Large intestine (tissue), 12 donors: ENCODE data around the gene TSPAN2. TPM values are rescaled to one million over a fixed set of nuclear protein-coding genes. Genes with fewer than 3 reads are reported as not detected.

ENCODE experiments used
- DNase-seq, 2 donors: peaks; one replicate each; pipeline versions ENCODE4 v3.0.0 to v3.0.0-alpha.2; 2013
- H3K27ac ChIP-seq: one replicate; pipeline ENCODE4 v1.5.1; 2013; ENCODE audit warnings: low read length
- H3K27me3 ChIP-seq: 2 replicates; pipeline ENCODE4 v1.6.1; 2013; ENCODE audit warnings: low read length; ENCODE audit not compliant: control insufficient read depth, insufficient read depth
- H3K36me3 ChIP-seq: 2 replicates; pipeline ENCODE4 v1.6.1; 2013; ENCODE audit warnings: low read length; ENCODE audit not compliant: control insufficient read depth, insufficient read depth
- H3K4me1 ChIP-seq: one replicate; pipeline ENCODE4 v1.6.1; 2013; ENCODE audit warnings: low read length; ENCODE audit not compliant: control insufficient read depth, insufficient read depth
- H3K4me3 ChIP-seq: one replicate; pipeline ENCODE4 v1.5.1; 2013; ENCODE audit warnings: low read length
- H3K9me3 ChIP-seq: one replicate; pipeline ENCODE4 v1.6.1; 2013; ENCODE audit warnings: mild to moderate bottlenecking, low read depth, low read length, moderate library complexity; ENCODE audit not compliant: control insufficient read depth
- WGBS: methylation state at CpG from one replicate; pipeline ENCODE4 v1.1.5; 2013; ENCODE audit warnings: low lambda C conversion rate; ENCODE audit not compliant: insufficient coverage; 5-methylcytosine and 5-hydroxymethylcytosine counted together
- long read RNA-seq, 11 donors: transcript quantifications; one replicate each; lab custom pipeline, GENCODE V29; 2026
- polyA plus RNA-seq: library from polyadenylated mRNA; unstranded; fragments of 120-200 nt; gene quantifications from one replicate; pipeline ENCODE4 v1.2.1, GENCODE V29; 2013

Gene TSPAN2
- 14.0 TPM for polyA plus RNA-seq
- long read RNA-seq, donor 1, partial matches to known transcripts, result 0 of 2 reads
- long read RNA-seq, donor 1, other reads (novel, unspliced or antisense), result 0 of 2 reads
- long read RNA-seq, donor 2, transcript TSPAN2-202 (8 exons, 3,177 nt), result major isoform, 7 of 7 reads
- long read RNA-seq, donor 2, partial matches to known transcripts, result 0 of 7 reads
- long read RNA-seq, donor 2, other reads (novel, unspliced or antisense), result 0 of 7 reads
- long read RNA-seq, donor 3, result 0 reads
- long read RNA-seq, donor 4, result 0 reads
- long read RNA-seq, donor 5, transcript TSPAN2-202 (8 exons, 3,177 nt), result major isoform, 5 of 5 reads
- long read RNA-seq, donor 5, partial matches to known transcripts, result 0 of 5 reads
- long read RNA-seq, donor 5, other reads (novel, unspliced or antisense), result 0 of 5 reads
- long read RNA-seq, donor 6, transcript TSPAN2-202 (8 exons, 3,177 nt), result major isoform, 9 of 11 reads
- long read RNA-seq, donor 6, partial matches to known transcripts, result 0 of 11 reads
- long read RNA-seq, donor 6, other reads (novel, unspliced or antisense), result 0 of 11 reads
- long read RNA-seq, donor 7, transcript TSPAN2-202 (8 exons, 3,177 nt), result major isoform, 6 of 8 reads
- long read RNA-seq, donor 7, partial matches to known transcripts, result 0 of 8 reads
- long read RNA-seq, donor 7, other reads (novel, unspliced or antisense), result 0 of 8 reads
- long read RNA-seq, donor 8, transcript TSPAN2-202 (8 exons, 3,177 nt), result major isoform, 8 of 9 reads
- long read RNA-seq, donor 8, partial matches to known transcripts, result 0 of 9 reads
- long read RNA-seq, donor 8, other reads (novel, unspliced or antisense), result 0 of 9 reads
- long read RNA-seq, donor 9, transcript TSPAN2-202 (8 exons, 3,177 nt), result major isoform, 13 of 15 reads
- long read RNA-seq, donor 9, partial matches to known transcripts, result 0 of 15 reads
- long read RNA-seq, donor 9, other reads (novel, unspliced or antisense), result 0 of 15 reads
- long read RNA-seq, donor 10, transcript TSPAN2-202 (8 exons, 3,177 nt), result major isoform, 11 of 12 reads
- long read RNA-seq, donor 10, partial matches to known transcripts, result 0 of 12 reads
- long read RNA-seq, donor 10, other reads (novel, unspliced or antisense), result 0 of 12 reads
- long read RNA-seq, donor 11, transcript TSPAN2-202 (8 exons, 3,177 nt), result major isoform, 9 of 9 reads
- long read RNA-seq, donor 11, partial matches to known transcripts, result 0 of 9 reads
- long read RNA-seq, donor 11, other reads (novel, unspliced or antisense), result 0 of 9 reads

- WGBS, result no CpG with 5 or more reads among the region's 68 CpGs
- Histone ChIP-seq H3K4me3 (peak within 1 kb of the TSS; percentile 57), H3K9me3 (no peaks in the 10 kb centered on the region), H3K4me1 (peaks cover 4% of the 10 kb centered on the region), H3K36me3 (no peaks in the 10 kb centered on the region), H3K27ac (peak within 1 kb of the TSS; percentile 62), H3K27me3 (peaks cover 7% of the 10 kb centered on the region)
- peak; percentile 54 to 75 for DNase-seq
Observed at GRCh38 chr1:115089420-115090185, at the start of gene TSPAN2. TSPAN2 (minus strand) TSS chr1:115089503; CDS start chr1:115089432, 71 bp downstream.

GRCh38 chr1:115138973-115139372, 49.7 kb upstream of the TSPAN2 start:
- H3K4me1 ChIP-seq, result no peaks in the 10 kb centered on the region
- H3K9me3 ChIP-seq, result no peaks in the 10 kb centered on the region
- no peak overlapping the region for H3K27ac ChIP-seq
- DNase-seq, result peak; percentile 75 to 81
- WGBS, result no CpG with 5 or more reads among the region's 13 CpGs
- H3K27me3 ChIP-seq, result peaks cover 8% of the 10 kb centered on the region
- H3K4me3 ChIP-seq, result no peak overlapping the region
- no peaks in the 10 kb centered on the region for H3K36me3 ChIP-seq

- Histone ChIP-seq H3K27ac (no peak overlapping the region), H3K27me3 (peaks cover 8% of the 10 kb centered on the region), H3K4me3 (no peak overlapping the region), H3K36me3 (no peaks in the 10 kb centered on the region), H3K9me3 (no peaks in the 10 kb centered on the region), H3K4me1 (no peaks in the 10 kb centered on the region)
- WGBS, result 74% methylated on average over 4 of the region's 6 CpGs
- DNase-seq, result no peak
Observed at GRCh38 chr1:115138271-115138670, 49.0 kb upstream of the TSPAN2 start.

GRCh38 chr1:115137191-115137590, 47.9 kb upstream of the TSPAN2 start:
- H3K9me3 ChIP-seq, result no peaks in the 10 kb centered on the region
- DNase-seq, result no peak
- no peaks in the 10 kb centered on the region for H3K36me3 ChIP-seq
- H3K27ac ChIP-seq, result no peak overlapping the region
- H3K4me1 ChIP-seq, result no peaks in the 10 kb centered on the region
- H3K4me3 ChIP-seq, result no peak overlapping the region
- WGBS, result no CpG with 5 or more reads among the region's 1 CpG
- peaks cover 8% of the 10 kb centered on the region for H3K27me3 ChIP-seq

- H3K9me3 ChIP-seq, result no peaks in the 10 kb centered on the region
- no peak for DNase-seq
- H3K27ac ChIP-seq, result no peak overlapping the region
- H3K27me3 ChIP-seq, result peaks cover 8% of the 10 kb centered on the region
- no peak overlapping the region for H3K4me3 ChIP-seq
- H3K4me1 ChIP-seq, result no peaks in the 10 kb centered on the region
- no peaks in the 10 kb centered on the region for H3K36me3 ChIP-seq
Observed at GRCh38 chr1:115136706-115137105, 47.4 kb upstream of the TSPAN2 start.

- Histone ChIP-seq H3K9me3 (no peaks in the 10 kb centered on the region), H3K27ac (no peak overlapping the region), H3K4me3 (no peak overlapping the region), H3K36me3 (no peaks in the 10 kb centered on the region), H3K27me3 (peaks cover 8% of the 10 kb centered on the region), H3K4me1 (no peaks in the 10 kb centered on the region)
- 63% methylated on average over 1 of the region's 3 CpGs for WGBS
- no peak for DNase-seq
Observed at GRCh38 chr1:115136106-115136505, 46.8 kb upstream of the TSPAN2 start.

- Histone ChIP-seq H3K27ac (no peak overlapping the region), H3K9me3 (no peaks in the 10 kb centered on the region), H3K36me3 (no peaks in the 10 kb centered on the region), H3K4me3 (no peak overlapping the region), H3K27me3 (peaks cover 8% of the 10 kb centered on the region), H3K4me1 (no peaks in the 10 kb centered on the region)
- WGBS, result 81% methylated on average over 2 of the region's 5 CpGs
- DNase-seq, result no peak
Observed at GRCh38 chr1:115135681-115136080, 46.4 kb upstream of the TSPAN2 start.

GRCh38 chr1:115134850-115135480, 45.7 kb upstream of the TSPAN2 start:
- Histone ChIP-seq H3K4me3 (no peak overlapping the region), H3K9me3 (no peaks in the 10 kb centered on the region), H3K27ac (no peak overlapping the region), H3K4me1 (no peaks in the 10 kb centered on the region), H3K27me3 (peaks cover 8% of the 10 kb centered on the region), H3K36me3 (no peaks in the 10 kb centered on the region)
- no CpG with 5 or more reads among the region's 10 CpGs for WGBS
- DNase-seq, result no peak

GRCh38 chr1:115134231-115134630, 44.9 kb upstream of the TSPAN2 start:
- peaks cover 8% of the 10 kb centered on the region for H3K27me3 ChIP-seq
- H3K36me3 ChIP-seq, result no peaks in the 10 kb centered on the region
- no peak for DNase-seq
- H3K4me3 ChIP-seq, result no peak overlapping the region
- WGBS, result 100% methylated on average over 1 of the region's 6 CpGs
- no peaks in the 10 kb centered on the region for H3K4me1 ChIP-seq
- H3K27ac ChIP-seq, result no peak overlapping the region
- H3K9me3 ChIP-seq, result no peaks in the 10 kb centered on the region
